Right atrium auricular region (tissue), 2 donors: ENCODE data around the gene TRPM5. TPM values are rescaled to one million over a fixed set of nuclear protein-coding genes. Genes with fewer than 3 reads are reported as not detected.

Experiments
- DNase-seq: peaks from one replicate; pipeline ENCODE4 v3.0.0-alpha.2; 2019; ENCODE audit warnings: low spot score
- H3K27ac ChIP-seq, 2 donors: fragments of 200-600 bp; sonication (generic); 1 replicate in 1 of 2; 2 replicates in 1 of 2; pipeline ENCODE4 v1.5.1; 2016 to 2019
- H3K27me3 ChIP-seq, 2 donors: fragments of 200-600 bp; sonication (generic); one replicate each; pipeline versions ENCODE4 v1.5.1 to v1.6.0; 2017 to 2019
- H3K36me3 ChIP-seq: fragments of 200-600 bp; sonication (generic); one replicate; pipeline ENCODE4 v1.5.1; 2016
- H3K4me1 ChIP-seq, 2 donors: fragments of 200-600 bp; sonication (generic); one replicate each; pipeline versions ENCODE4 v1.5.1 to v1.6.0; 2017 to 2019
- H3K4me3 ChIP-seq, 2 donors: fragments of 200-600 bp; sonication (generic); 1 replicate in 1 of 2; 2 replicates in 1 of 2; pipeline ENCODE4 v1.5.1; 2017 to 2019; ENCODE audit warnings: mild to moderate bottlenecking in 1 of 2, moderate library complexity in 1 of 2
- H3K9me3 ChIP-seq, 2 donors: fragments of 200-600 bp; sonication (generic); one replicate each; pipeline ENCODE4 v1.5.1; 2019
- CTCF ChIP-seq, 2 donors: fragments of 200-600 bp; sonication (generic); IDR thresholded peaks; one replicate each; pipeline ENCODE4 v1.5.1; 2019; ENCODE audit warnings: antibody characterized with exemption in 2 of 2
- total RNA-seq, 2 donors: library from RNA; depleted of rRNA; stranded (reverse); fragments of >200 nt; gene quantifications; one replicate each; pipeline ENCODE4 v1.1.0, GENCODE V29; 2016

Gene TRPM5
- total RNA-seq, 2 donors from 2014 or later, result not detected

GRCh38 chr11:2417856-2418692, 26.2 kb downstream of the TRPM5 start:
- Histone ChIP-seq H3K27ac (no peak overlapping the region), H3K9me3 (no peaks in the 10 kb centered on the region), H3K36me3 (no peaks in the 10 kb centered on the region), H3K4me1 (peaks cover 0 to 14% of the 10 kb centered on the region in 2 donors), H3K27me3 (no peaks in the 10 kb centered on the region), H3K4me3 (no peak overlapping the region)
- DNase-seq, result no peak
- no peak for TF ChIP-seq CTCF (IDR thresholded peaks at IDR 0.05)

- H3K4me1 ChIP-seq, result peaks cover 0 to 14% of the 10 kb centered on the region in 2 donors
- no peak overlapping the region for H3K4me3 ChIP-seq
- H3K9me3 ChIP-seq, result no peaks in the 10 kb centered on the region
- no peaks in the 10 kb centered on the region for H3K36me3 ChIP-seq
- H3K27me3 ChIP-seq, result no peaks in the 10 kb centered on the region
- no peak overlapping the region for H3K27ac ChIP-seq
- no peak for DNase-seq
- no peak for TF ChIP-seq CTCF (IDR thresholded peaks at IDR 0.05)
Measured at GRCh38 chr11:2416765-2417164, 27.5 kb downstream of the TRPM5 start.

- Histone ChIP-seq H3K4me1 (peaks cover 0 to 12% of the 10 kb centered on the region in 2 donors), H3K27me3 (no peaks in the 10 kb centered on the region), H3K4me3 (no peak overlapping the region), H3K9me3 (no peaks in the 10 kb centered on the region), H3K36me3 (no peaks in the 10 kb centered on the region), H3K27ac (no peak overlapping the region)
- TF ChIP-seq CTCF (IDR thresholded peaks at IDR 0.05), result no peak
- DNase-seq, result no peak
Measured at GRCh38 chr11:2415601-2416380, 28.5 kb downstream of the TRPM5 start.

- Histone ChIP-seq H3K4me3 (no peak overlapping the region), H3K4me1 (peaks cover 0 to 6% of the 10 kb centered on the region in 2 donors), H3K27ac (no peak overlapping the region), H3K36me3 (no peaks in the 10 kb centered on the region), H3K9me3 (no peaks in the 10 kb centered on the region), H3K27me3 (no peaks in the 10 kb centered on the region)
- no peak for TF ChIP-seq CTCF (IDR thresholded peaks at IDR 0.05)
- no peak for DNase-seq
Measured at GRCh38 chr11:2415171-2415570, 29.1 kb downstream of the TRPM5 start.

GRCh38 chr11:2414616-2415015, 29.7 kb downstream of the TRPM5 start:
- Histone ChIP-seq H3K27ac (no peak overlapping the region), H3K27me3 (no peaks in the 10 kb centered on the region), H3K4me1 (peaks cover 0 to under 1% of the 10 kb centered on the region in 2 donors), H3K4me3 (no peak overlapping the region), H3K9me3 (no peaks in the 10 kb centered on the region), H3K36me3 (no peaks in the 10 kb centered on the region)
- TF ChIP-seq CTCF (IDR thresholded peaks at IDR 0.05), result no peak
- DNase-seq, result no peak
